Stimulated activated CD4-positive, alpha-beta T cell treated with anti-CD3 and anti-CD28 coated beads, Interleukin-4, amount 100 ng/mL, for 48 hours (primary cell): ENCODE data around the gene PRAF2.
A peak's percentile ranks its signal among the peaks of the same experiment; 100 is the strongest.

Experiments
- DNase-seq, 2 donors: peaks; one replicate each; pipeline ENCODE4 v3.0.0-alpha.2; 2020; ENCODE audit warnings: low read depth in 2 of 2

PRAF2 gene

DNA sequence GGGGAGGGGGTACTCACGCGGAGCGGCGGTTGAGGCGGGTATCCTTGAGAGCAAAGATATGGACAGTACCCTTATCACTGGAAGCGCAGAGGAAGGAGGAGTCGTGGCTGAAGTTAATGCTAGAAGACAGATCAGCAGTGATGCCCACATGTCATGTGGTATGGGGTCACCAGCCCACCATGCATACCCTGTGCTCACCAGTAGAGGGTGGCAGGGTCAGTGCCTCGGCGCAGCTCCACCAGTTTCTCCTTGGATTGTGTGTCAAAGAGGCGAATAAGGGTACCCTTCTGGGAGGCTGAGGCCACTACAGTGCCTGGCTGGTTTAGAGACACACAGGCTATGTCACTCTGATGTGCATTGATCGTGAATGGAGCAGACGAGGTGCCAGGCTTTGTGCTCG is 1.5 kb upstream of the PRAF2 start:
- no peak for DNase-seq

GRCh38 chrX:49072712-49073095 is 1.1 kb downstream of the PRAF2 start:
- no peak for DNase-seq

DNA sequence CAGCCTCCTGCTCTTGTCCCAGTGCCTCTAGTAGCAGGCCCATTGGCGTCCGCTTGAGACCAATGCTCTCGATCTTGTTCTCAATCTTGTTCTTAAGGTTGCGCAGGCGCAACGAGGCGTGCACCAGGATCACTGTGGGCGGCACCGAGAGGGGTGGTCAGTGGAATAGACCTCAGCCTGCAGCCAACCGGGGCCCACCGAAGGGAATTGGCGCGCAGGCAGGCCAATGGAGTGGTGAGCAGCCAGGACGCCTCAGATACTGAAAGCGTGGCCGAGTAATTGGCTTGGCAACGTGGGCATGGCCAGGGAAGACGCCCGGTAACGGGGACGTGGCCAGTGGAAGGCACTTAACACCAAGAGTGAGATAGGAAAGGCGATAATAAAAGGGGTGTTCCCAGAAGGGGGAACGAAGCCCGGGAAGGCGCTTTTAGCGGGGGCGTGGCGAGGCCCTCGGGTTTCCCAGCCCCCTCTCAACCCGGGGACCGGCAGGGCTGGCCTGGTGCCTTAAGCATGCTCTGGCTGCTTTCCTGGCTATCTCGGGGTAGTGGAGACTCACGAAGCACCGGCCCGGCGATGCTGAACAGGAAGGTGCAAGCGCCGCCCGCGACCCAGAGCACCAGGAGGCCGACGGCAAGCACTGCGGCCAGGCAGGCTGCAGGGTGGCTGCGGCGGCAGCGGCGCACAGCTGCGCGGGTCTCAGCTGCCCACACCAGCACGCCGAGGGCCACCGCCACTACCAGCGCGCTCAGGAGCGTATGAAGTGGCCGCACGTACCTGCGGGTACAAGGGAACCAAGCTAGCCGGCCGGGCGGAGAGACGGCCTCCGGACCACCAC is 1.7 kb downstream of the PRAF2 start:
- no peak for DNase-seq

- no peak for DNase-seq
These were observed 2.8 kb downstream of the PRAF2 start for GRCh38 chrX:49070988-49071387.

DNA sequence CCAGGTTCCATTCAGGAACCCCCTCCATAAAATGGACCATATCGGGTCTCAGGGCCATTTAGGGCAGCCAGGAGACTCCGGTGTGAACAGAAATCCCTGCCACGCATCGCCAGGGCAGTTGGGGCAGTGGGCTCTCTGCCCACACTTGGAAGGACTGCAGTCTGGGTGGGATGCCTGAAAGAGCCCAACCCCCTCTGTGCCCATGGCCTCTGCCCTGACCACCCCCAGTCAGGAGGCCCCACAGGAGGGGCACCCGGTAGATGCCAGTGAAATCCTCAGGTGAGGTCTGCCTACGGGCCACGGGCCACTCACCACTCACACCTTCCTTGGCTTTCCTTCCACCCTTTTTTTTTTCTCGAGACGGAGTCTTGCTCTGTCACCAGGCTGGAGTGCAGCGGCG is 4.8 kb downstream of the PRAF2 start:
- DNase-seq: no peak

DNA sequence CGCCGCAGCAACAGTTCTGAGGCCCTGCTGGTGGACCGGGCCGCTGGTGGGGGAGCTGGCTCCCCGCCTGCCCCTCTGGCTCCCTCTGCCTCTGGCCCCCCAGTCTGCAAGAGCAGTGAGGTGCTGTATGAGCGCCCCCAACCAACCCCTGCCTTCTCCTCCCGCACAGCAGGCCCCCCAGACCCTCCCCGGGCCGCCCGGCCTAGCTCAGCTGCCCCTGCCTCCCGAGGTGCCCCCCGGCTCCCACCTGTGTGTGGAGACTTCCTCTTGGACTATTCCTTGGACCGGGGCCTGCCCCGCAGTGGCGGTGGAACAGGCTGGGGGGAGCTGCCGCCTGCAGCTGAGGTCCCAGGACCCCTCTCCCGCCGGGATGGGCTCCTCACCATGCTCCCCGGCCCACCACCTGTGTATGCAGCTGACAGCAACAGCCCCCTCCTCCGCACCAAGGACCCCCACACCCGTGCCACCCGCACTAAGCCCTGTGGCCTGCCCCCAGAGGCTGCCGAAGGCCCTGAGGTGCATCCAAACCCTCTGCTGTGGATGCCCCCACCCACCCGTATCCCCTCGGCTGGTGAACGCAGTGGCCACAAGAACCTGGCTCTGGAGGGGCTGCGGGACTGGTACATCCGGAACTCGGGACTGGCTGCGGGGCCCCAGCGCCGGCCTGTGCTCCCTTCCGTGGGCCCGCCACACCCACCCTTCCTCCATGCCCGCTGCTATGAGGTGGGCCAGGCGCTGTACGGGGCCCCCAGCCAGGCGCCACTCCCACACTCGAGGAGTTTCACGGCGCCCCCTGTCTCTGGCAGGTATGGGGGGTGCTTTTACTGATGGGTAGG is 6.3 kb downstream of the PRAF2 start:
- no peak for DNase-seq

GRCh38 chrX:49066690-49067089 is 7.1 kb downstream of the PRAF2 start:
- DNase-seq: no peak

- no peak for DNase-seq
These were observed 7.5 kb downstream of the PRAF2 start for GRCh38 chrX:49066278-49066677.

DNA sequence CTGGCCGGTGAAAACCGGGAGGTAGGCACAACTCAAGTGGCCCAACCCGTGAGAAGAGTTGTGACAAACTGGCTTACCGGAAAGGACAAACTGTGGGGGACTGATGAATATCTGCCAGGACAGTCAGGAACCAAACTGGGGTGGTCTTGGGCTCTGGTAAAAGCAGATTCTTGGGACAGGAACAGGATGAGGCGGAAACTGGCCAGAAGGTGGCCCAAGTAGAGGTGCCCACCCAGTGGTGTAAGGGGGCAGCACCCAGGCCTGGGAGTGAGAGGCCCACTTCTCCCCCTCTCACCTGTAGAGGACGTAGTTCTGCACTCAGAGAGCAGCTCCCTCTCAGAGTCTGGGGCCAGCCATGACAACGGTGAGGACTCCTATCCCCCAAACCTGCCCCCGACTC is 9.1 kb downstream of the PRAF2 start:
- DNase-seq: no peak

DNA sequence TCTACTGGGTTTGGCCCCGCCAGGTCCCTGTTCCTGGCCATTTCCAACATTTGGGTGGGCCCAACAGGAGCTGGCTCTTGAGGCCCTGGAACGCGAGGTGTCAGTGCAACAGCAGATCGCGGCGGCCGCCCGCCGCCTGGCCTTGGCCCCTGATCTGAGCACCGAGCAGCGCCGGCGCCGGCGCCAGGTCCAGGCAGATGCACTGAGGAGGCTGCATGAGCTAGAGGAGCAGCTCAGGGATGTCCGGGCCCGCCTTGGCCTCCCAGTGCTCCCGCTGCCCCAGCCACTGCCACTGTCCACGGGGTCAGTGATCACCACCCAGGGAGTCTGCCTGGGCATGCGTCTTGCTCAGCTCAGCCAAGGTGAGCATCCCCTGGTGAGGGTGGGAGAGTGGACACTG is 9.5 kb downstream of the PRAF2 start:
- no peak for DNase-seq

DNA sequence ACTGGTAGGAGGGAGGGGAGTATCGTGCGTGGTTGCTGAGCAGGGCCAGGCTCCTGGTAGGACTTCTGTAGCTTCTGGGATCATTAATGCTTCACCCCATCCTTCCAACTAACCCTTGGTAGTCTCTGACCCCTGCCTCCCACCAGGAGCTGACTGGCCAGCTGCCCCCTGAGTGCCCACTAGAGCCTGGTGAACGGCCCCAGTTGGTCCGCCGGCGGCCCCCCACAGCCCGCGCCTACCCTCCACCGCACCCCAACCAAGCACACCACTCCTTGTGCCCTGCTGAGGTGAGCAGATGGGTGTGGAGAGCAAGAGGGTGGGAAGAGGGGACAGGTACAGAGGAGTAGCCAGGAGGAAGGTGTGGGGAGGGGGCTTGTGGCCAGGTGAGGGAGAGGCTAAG is 10.1 kb downstream of the PRAF2 start:
- DNase-seq: no peak

GRCh38 chrX:49061916-49062315 is 11.9 kb downstream of the PRAF2 start:
- no peak for DNase-seq

GRCh38 chrX:49061490-49061889 is 12.3 kb downstream of the PRAF2 start:
- no peak for DNase-seq

DNA sequence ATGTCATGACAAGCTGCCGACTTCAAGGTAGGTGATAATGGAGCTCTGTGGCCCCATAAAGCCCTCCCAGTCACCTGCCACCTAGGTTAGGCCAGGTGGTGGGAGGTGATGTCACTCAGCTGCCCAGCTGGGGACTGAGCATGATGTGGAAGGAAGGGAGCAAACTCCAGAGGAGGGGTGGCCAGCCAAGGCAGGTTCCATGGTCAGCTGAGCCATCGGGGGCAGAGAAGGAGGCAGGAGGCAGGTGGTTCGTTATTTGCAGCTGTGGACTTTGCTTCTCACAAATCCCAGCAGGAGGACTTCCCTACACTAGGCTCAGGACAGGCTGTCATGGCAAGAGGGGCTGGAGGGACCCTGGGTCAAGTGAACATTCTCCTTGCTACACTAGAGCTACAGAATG is 12.9 kb downstream of the PRAF2 start:
- no peak for DNase-seq

DNA sequence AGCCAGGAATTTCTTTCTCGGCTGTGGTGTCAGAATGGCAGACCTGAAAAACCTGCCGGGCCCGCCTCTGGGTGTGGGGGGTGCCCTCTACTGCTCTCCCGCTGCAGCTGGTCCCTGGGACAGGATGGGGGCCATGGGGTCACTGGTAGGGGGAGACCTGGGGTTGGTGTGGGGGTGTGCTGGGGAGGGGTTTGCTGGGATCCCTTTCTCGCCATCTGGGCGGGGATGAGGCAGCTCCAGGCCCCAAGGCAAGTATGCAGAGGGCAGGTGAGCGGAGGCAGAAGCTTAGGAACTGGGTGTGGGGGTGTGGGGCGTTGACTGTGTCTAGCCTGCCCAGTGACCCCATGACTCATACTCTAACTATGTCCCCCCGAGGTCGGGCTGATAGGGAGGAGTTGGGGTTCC is 14.1 kb downstream of the PRAF2 start:
- no peak for DNase-seq

- no peak for DNase-seq
These were observed 14.6 kb downstream of the PRAF2 start for GRCh38 chrX:49059201-49059600.

DNA sequence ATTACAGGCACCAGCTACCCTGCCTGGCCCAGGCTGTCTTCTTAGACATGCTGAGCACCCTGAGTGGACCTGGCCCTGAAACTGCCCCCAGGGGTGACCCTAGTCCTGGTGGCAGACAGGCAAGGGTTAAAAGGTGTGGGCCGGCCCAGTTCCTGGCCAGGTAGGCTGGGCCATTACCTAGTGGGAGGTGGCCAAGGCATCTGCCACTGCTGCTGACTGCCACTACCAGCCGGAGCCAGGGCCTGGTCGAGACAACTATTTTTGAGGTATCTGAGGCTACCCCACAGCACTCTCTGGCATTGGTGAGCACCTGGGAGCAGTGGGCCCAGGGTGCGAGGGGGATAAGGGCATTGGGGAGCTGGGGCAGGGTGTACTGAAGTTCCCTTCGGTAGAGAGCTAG is 15.0 kb downstream of the PRAF2 start, which contains the start of gene CCDC120:
Gene CCDC120 (plus strand): TSS at position 206 of the 400 bp plus-strand sequence. CDS start 3,043 bp downstream, outside the sequence.
- DNase-seq: no peak

DNA sequence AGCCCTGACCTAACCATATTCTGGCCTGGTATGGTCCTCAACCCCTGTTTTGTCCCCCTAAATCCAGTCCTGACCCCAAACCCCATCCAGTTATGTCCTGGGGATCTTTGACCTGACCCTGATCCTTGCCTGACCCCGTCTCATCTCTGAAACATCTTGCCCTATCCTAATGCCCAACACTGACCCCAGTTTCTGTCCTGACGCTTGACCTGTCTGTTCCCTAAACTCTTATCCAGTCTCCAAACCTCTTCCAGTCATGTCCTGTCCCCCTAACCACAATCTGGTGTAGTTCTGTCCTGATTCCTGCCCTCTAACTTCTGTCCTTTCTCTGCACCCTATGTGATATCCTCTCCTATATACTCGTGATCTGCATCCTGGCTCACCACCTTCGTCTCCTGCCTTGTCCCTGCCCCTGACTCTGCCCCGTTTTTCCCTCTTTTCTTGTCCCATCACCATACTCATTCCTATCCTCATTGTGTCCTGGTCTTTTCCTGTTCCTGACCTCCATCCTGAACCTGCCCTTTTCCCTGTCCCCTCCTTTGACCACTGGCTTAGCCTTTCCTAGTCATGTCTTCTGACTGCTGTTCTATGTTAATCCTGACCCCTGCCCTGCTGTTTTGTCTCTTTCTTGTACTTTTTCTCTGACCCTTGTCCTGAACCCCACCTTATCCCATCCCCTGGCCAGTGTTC is 19.6 kb downstream of the PRAF2 start:
- DNase-seq: no peak

- DNase-seq: peak; percentile 44 to 55
These were observed 20.4 kb downstream of the PRAF2 start for GRCh38 chrX:49053223-49054072.

DNA sequence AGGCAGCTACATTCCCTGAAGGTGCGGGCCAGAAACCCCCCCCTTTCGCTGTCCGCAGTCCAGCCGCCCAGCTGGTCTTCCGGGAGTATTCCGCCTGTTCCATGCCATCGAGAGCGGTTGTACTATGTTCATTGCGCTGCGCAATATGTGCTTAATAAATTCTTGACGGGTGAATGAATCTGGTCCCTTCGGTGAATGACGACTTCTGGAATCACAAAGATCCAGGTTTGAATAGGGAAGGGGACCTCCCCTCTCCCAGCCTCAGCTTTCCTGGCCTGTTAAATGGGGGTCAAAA is 29.9 kb downstream of the PRAF2 start:
- no peak for DNase-seq

- peak; percentile 84 to 93 for DNase-seq
These were observed 30.4 kb downstream of the PRAF2 start, which contains the start of gene TFE3 for GRCh38 chrX:49043220-49043986. Gene TFE3 (minus strand): TSS chrX:49043357. CDS start chrX:49043226, 131 bp downstream.
